C1 segment of cervical spinal cord (tissue), 14 donors: ENCODE data around the gene GBX1.

Experiments
- DNase-seq, 14 donors: peaks; one replicate each; lab custom pipeline; 2025; lab: John Stamatoyannopoulos, UW

The GBX1 gene

DNA sequence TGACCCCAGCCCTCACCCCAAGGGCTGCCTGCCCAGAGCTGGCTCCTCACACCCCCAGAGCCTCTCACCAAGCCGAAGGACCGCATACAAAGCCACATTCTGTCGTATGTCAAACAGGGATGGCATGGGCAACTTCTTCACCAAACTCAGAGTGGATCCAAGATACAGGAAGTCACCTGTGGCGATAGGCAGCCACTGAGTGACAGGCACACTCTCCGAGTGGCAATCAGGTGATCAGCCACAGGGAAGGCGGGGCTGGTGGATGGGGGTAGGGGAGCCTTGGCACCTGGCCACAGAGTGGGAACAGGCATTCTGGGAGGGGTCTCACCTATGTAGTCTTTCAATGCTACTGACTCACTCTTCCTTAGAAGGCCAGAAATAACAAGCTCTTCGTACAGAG lies 26.7 kb upstream of the GBX1 start:
- DNase-seq = no peak

DNA sequence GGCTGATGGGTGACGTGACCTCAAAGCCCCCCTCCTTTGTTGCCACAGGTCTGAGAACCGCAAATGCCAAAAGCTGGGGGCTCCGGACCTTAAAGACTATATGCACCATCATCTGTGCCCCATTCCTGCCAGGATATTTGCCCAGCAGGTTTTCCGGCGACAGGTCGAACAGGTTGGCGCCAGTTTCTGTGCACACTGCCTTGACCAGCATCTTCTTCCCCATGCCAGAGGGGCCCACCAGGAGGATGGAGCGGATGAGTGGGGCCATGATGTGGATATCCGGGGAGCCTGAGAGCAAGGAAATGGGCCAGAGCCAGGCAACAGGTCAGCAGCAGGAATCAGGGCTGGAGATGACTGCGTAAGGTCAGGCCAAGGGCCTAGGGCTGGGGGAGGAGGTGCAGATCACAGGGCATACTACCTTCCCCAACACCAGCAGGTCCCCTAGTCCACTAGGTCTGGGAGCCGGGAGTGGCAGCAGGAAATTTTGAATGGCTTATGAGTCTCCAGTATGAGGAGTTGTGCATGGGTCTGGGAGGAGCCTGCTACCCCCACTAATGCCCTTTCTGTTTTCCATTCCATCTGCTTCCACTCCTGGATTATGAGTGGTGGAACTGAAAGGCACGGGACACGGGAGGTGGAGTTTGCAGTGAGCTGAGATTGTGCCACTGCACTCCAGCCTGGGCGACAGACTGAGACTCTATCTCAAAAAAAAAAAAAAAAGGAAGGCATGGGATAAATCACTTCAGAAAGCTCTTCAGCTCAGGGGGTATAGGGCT lies 25.9 kb upstream of the GBX1 start:
- DNase-seq = no peak

DNA sequence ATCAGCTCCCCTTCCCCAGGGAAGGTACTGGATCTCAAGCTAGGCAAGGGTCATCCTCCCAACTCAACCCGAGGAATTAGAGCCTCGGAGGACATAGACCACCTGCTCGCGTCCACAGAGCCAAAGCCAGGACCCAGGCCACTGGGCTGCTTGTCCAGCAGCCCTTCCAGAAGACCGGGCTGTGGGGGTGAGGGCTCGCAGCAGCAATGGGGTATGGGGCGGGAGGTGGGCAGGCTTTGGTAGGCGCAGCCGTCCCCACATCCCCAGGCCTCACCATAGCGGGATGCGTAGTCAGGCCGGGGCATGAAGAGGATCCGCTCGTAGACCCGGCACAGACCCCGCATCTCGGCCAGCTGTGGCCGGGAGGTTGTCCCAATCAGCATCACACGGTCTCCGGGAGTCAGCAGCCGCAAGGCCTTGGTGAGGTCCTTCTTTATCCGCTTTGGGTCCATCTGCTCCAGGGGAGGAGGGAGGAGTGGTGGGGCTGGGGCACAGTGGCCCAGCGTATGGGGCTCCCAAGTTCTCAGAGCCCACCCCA lies 24.6 kb upstream of the GBX1 start:
- DNase-seq = no peak

DNA sequence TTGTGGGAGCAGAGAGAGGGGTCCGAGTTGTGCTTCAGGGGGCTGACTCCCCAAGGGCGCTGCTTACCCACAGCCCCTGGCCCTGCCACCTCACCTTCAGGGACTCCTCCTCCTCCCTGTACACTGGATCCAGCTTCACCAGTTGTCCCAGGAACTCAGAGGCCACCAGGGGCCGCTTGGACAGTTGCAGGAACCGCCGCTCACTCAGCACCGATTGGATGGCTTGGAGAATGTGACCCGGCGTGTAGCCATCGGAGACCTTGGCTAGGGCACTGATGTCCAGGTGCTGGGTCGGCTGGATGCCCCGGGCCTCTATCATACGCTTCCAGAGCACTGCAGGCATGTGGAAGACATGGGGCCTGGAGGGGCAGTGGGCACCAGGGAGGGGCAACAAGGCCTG lies 24.1 kb upstream of the GBX1 start:
- DNase-seq = no peak

DNA sequence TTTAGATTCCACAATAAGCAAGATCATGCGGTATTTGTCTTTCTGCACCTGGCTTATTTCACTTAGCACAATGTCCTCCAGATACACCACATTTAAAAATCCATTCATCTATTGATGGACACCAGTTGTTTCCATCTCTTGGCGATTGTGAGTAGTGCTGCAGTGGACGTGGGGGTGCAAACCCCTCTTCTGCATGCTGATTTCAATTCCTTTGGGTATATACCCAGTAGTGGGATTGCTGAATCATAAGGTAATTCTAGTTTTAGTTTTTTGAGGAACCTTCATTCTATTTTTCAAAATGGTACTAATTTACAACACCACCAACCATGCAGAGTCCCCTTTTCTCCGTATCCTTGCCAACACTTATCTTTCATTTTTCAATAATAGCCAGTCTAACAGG lies 21.5 kb upstream of the GBX1 start:
- DNase-seq = no peak

DNA sequence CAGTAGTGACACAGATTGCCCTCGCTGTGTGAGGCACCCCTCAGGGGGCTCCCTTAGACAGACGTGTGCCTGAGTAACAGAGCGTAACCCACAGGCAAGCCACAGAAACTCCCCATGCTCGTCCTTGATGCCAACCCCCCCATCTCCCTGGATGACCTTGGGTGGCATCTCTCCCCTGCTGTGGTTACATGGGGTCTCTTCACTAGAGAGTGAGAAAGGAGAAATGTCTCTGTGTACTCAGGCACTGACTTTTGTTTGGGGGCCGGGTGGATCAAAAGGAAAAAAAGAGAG lies 20.7 kb upstream of the GBX1 start:
- DNase-seq = no peak

DNA sequence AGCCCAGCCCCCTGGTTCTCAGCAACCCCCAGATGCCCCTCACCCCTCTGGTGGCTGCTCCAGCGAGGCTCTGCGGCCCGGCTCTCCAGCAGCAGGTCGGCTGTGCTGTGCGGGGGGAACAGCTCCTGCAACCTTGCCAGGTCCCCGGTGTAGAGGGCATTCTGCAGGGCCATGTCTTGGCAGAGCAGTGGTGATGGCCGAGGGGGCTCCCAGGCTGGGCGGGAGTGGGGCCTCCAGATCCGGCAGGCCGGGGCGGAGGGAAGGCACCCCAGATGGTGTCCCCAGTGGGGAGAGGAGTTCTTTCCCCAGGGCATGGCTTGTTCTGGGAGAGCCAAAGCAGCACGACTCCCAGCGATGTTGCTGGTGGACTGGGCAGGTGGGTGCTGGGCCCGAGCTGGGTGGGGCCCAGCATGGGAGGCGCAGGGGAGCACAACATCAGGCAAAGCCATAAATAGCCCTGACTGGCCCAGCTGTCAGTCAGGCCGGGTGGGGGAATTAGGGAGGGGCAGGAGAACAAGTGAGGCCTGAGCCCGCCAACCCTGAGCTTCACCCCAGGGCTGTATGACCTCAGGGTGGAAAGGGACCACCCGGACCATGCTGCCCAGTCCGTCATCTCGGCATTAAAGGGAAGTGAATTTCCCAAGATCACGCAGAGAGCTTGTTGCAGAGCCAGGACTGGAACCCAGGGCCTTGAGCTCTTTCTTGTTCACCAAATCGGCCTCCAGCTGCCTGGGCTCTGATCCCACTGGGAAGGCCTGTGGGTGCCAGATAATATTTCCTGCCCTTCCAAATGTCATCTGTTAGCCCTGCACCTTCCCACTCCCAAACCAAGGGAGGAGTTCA lies 20.1 kb upstream of the GBX1 start:
- DNase-seq = no peak

DNA sequence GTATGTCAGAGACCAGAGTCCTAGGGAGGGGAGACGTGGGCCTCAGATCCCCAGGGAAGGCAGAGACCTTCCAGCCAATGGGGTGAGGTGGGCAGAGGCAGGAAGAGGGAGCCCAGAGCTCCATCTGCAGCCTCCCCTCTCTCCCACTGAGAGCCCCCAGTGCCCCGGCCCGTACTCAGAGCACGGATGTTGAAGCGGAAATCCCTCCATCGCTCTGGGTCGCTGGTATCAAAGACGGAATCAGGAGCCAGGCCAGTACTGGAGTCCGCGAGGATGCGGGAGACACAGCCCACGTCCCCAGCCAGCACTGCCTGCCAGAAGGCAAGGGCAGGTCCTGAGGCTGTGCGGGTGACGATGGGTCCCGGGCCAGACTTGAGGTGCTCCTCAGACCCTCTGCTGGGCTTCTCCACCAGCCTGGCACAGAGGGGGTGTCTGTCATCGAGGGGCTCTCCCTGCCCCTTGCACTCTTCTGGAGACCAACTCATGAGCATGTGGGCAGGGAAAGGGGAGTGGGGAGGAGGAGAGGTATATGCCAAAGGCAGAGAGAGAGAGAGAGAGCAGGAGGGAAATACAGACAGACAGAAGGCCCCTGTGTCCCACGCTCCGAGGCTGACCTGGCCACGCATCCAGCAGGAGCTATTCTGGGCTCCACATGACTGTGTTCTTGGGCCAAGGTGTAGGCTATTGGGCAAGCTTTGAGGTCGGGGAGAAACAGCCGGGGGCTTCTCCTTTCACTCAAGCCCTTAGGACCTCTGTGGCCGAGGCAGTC lies 19.3 kb upstream of the GBX1 start, which contains the start of gene ASB10:
ASB10 (minus strand) TSS at position 611 of the 769 bp plus-strand sequence; CDS start at position 491, 120 bp downstream.
- no peak for DNase-seq

DNA sequence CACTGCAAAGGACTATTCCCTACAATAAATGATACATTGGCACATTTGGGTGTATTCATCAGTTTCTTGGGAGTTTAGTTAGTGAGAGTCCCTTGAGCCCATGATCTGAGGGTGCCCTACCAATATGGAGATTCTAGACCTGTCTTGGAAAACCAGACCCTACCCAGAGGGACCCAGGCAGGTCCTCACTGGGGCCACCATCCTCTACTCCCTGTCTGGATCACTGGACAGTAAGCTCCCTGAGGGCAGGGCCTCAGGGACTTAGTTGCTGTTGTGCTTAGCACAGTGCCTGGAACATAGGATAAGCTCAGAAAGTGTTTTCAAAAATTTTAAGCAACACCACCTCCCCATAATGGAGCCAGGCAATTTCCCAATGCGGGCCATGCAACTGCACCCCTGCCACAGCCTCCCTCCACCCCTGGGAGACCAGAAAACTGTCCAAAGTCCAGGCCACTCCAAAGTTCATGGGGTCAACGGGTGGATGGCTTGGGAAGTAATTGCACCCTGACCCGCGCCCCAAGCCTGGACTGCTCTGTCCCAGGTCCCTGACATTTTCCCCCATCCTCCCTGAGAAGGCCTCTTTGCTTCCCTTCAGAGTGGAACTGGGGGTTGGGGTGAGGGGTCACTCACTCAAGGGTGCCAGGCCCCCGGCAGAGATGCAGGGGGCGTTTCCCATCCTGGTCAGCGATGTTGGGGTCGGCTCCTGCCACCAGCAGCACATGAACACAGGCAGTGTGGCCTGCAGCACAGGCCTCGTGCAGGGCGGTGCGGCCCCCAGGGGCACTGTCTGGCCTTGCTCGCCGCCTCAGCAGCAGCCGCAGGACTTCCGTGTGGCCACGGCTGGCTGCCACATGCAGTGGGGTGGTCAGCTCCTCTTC lies 18.5 kb upstream of the GBX1 start:
- DNase-seq = no peak

DNA sequence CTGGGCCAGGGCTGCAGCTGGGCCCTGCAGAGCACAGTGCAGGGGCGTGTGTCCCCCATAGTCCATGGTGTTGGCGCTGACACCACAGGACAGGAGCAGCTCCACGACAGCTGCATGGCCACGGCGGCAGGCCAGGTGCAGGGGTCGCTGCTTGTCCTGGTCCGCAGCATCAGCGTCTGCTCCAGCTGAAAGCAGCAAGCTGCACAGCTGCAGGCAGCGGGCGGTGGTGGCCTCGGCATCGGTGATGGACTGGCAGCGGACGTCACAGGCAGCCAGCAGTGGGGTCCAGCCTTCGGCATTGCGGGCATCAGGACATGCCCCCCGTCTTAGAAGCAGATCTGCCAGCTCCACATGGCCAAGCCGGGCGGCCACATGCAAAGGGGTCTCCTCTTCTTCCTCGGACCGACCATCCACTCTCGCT lies 13.5 kb upstream of the GBX1 start:
- DNase-seq = no peak

DNA sequence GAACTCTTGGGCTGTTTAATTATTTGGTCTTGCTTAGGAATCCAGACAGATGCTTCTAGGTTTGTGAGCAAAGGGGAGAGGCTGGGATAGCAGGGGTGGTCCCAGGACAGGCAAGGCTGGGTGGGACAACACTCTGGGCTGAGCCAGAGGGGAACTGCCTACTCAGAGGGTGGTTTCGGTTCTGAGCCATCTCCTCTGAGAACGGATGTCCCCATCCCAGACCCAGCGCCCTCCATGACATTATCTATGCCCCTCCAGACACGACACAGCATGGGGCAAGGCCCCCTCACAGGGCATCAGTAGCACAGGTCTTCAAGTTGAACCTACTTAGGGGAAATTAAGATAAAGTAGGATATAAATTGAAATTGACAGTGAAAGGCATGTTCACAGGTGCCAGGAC lies 12.5 kb upstream of the GBX1 start:
- no peak for DNase-seq

DNA sequence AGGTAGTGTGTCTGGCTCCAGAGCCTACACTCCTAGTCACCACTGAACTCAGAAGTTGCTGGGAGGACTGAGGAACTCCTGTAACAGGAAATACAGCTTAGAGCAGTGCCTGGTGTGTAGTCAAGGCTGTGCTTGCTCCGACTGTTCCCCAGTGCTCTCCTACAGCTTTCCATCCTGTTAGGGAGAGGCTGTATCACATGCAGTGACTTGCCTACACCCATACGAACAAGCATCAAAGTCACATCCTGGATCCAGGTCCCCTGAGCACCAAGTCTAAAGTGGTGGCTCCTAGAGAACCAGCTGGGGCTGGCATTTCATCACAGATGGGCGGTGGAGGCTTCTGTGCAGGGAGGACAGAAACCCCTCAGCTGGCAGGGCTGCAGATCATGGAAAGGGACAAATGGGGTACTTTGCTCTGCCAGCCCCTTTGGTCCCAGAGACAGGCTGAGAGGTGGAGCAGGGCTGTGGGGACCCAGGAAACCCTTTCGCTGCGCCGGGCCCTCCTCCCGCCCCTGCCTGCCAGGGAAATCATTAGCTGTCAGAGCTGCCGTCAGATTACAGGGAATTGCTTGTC lies 11.9 kb upstream of the GBX1 start:
- DNase-seq = no peak

DNA sequence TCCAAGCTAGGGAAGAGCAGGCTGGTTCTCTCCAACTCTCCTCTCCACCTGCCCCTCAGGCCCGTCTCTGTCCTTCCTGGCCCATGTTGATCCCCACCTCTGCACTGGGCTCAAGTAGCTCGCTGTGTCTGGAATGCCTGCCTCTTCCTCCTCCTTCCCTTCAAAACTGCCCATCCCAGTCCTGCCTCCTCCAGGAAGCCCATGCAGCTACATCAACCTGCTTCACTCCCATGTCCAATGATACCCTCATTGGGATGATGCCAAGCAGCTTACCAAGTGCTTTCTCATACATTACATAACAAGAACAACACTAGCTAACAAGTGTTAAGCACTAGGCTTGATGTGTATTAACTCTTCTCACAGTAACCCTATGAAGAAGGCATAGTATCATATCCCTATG lies 11.3 kb upstream of the GBX1 start:
- no peak for DNase-seq

DNA sequence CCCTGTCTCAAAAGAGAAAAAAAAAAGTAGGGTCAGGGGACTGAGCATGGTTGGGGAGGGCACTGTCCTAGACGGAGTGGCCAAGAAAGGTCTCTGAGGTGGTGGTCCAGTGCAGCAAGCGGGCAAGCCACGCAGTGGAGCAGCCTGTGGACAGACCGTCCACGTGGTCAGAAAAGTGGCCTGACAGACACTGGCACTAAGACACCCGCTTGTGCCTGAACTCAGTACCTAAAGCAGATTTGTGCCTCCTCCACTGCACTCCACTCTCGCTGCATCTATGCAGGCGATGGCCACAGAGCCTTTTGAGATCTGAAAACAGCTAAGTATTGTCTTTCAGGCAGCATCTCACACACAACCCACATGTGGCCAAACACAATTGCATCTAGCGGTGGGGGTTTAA lies 10.7 kb upstream of the GBX1 start:
- DNase-seq = no peak

DNA sequence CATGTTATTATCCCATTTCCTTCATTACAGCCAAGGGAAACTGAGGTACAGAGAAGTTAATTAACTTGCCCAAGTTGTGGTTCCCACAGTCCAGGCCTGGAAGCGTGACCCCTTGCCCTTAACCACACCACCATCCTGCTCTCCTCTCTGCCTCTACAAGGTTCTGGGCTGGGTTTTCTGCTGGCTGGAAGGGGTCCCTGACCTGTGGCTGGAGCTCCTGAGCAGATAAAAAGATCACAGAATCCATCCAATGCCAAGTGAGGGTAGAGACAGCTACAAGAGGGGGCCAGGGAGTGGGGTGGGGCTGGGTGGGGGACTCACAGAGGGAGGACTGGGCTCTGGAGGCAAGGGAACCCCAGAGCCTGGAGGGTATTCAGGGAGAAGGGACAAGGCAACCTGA lies 9.8 kb upstream of the GBX1 start:
- no peak for DNase-seq

DNA sequence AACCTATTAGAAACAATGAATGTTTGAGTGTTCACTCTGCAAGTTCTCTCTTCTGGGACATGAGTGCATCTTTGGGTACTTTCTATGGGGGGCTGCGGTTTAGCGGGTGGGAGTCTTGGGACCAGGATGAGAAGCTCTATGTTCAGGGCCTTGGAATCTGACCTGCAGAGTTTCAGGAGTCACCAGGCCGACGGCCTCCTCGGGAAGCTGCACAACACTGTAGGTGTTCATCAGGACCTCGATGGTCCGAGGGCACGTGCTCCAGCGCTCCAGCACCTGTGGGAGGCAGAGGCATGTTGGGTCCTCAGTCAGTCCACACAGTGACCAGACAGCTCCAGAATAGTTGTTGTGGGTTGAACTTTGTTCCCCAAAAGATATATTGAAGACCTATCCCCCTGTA lies 8.9 kb upstream of the GBX1 start:
- no peak for DNase-seq

DNA sequence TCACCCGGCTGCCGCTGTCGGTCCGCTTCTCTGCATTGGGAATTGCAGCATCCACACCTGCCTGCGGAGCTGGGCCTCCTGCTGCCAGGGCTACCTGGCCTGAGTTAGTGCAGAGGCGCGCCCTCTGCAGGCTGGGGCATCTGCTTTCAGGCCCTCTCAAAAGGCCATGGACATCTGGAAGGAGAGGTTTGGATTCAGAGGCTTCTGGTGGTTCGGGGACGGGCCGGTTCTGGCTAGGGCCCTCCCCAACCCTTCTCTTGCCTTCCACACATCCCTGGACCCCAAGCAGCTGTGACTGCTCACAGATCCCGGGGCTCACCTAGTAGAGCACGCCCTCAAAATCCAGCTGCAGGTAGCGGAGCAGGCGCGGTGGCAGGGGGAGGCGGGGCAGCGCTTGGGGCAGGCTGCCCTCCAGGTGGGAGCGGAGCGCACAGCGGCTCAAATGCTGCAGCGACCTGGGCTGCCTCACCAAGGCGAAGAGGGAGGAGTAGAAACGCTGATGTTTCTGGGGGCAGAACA lies 8.4 kb upstream of the GBX1 start:
- DNase-seq = no peak

DNA sequence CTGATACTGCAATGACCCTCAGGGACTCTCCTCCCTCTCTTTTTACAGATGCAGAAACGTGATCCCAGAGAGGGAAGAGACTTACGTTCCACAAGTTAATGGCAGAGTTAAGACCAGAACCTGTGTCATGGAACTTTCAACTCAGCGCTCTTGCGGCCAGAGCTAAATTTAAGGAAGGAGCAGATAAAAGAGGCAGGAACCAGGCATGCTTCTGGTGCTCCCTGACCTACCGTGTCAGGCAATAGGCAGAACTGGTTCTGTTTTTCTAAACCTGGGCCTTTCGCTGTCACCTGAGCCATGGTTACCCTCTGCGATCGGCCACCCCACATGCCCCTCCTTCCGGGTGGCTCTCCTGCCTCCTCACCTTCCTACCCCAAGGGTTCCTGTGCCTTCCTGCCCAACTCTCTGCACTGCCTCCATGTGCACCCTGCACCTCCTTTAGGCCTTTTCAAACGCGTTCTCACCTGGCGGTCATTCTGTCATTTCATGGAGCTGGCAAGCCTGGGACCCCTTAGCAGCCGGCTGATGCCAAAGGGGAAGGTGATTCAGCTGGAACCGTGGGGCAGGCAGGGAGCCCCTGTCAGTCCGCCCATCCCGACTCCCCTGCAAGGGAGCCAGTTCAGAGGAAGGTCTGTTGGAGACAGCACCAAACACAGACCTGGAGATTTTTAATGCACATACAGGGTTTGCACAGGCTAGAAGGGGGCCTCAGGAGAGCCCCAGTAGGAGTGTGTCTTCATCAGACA lies 7.7 kb upstream of the GBX1 start:
- DNase-seq = no peak

DNA sequence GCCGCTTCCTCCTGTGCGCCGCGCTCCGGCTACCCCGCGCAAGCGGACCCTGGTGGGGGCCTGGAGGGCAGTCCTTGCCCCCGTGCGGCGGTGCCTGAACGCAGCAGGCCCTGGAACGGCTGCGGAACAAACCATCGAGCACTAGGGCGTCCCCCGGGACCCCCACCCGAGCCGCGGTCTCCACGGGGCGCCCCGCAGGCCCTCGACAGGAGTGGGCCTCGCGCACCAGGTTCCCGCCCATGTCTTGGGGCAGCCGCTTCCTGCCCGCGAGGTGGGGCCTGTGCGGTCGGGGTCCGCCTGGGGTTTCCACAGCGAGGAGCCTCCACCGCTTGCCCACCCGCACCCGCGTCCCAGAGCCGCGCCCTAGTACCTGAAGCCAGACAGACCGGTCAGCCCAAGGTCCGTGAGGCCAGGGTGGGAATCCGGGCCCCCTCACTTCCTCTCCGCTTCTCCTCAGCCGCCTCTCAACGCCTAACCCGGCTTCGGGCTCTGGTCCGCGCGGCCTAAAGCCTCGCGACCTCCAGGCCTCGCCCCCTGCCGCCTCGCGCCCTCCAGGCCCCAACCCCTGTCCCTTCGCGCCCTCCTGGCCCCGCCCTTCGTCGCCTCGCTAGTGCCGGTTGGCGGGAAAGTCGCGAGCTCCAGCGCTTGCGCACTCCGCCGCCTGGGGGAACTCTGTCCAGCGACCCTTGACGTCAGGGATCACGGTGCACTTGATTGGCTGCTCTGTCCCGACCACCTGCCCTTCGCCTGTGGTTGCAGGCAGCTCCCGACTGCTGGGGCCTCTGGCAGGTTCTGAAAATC lies 7.0 kb upstream of the GBX1 start:
- DNase-seq = peak in 3 of 14 donors; percentile 9 to 57 (median 11)
